ENCODE data around the gene SCNM1. TPM values are rescaled to one million over a fixed set of nuclear protein-coding genes. Genes with fewer than 3 reads are reported as not detected.

Gene SCNM1
- total and polyA plus RNA-seq, 11 donors: 11.5 to 44.4 (median 18.4) TPM

- Histone ChIP-seq H3K9me3 (no peaks in the 10 kb centered on the region), H3K27me3 (no peaks in the 10 kb centered on the region), H3K4me3 (no peak overlapping the region), H3K36me3 (peaks cover 0 to 73% (median 49%) of the 10 kb centered on the region in 9 donors), H3K27ac (no peak overlapping the region), H3K4me1 (peaks cover 0 to 27% (median 6%) of the 10 kb centered on the region in 12 donors)
- no peak for ATAC-seq
- DNase-seq: no peak
- 83 to 94% (median 92%) methylated on average over 1 of the region's 1 CpG for WGBS, 4 donors
- TF ChIP-seq POLR2A (IDR thresholded peaks at IDR 0.05): no peak
- TF ChIP-seq CTCF (IDR thresholded peaks at IDR 0.05): no peak
- intact Hi-C loops (cut with DNase I): no loop called here
Measured at GRCh38 chr1:151210830-151211229, 44.9 kb downstream of the SCNM1 start.

- intact Hi-C loops (cut with DNase I): no loop called here
- no peak for TF ChIP-seq CTCF (IDR thresholded peaks at IDR 0.05)
- no peak for TF ChIP-seq POLR2A (IDR thresholded peaks at IDR 0.05)
- no peak for DNase-seq
- ATAC-seq: no peak
- Histone ChIP-seq H3K36me3 (peaks cover 0 to 65% (median 39%) of the 10 kb centered on the region in 9 donors), H3K27me3 (no peaks in the 10 kb centered on the region), H3K4me3 (no peak overlapping the region), H3K27ac (no peak overlapping the region), H3K4me1 (peaks cover 0 to 22% (median 5%) of the 10 kb centered on the region in 12 donors), H3K9me3 (no peaks in the 10 kb centered on the region)
- WGBS, 4 donors: 85 to 89% (median 88%) methylated on average over 15 of the region's 15 CpGs
Measured at GRCh38 chr1:151211972-151212705, 46.2 kb downstream of the SCNM1 start.

- no peak for DNase-seq
- WGBS, 4 donors: 16 to 30% (median 29%) methylated on average over 2 of the region's 2 CpGs
- Histone ChIP-seq H3K27ac (no peak overlapping the region), H3K9me3 (no peaks in the 10 kb centered on the region), H3K27me3 (no peaks in the 10 kb centered on the region), H3K4me1 (peaks cover 0 to 19% (median 5%) of the 10 kb centered on the region in 12 donors), H3K4me3 (no peak overlapping the region), H3K36me3 (peaks cover 0 to 62% (median 25%) of the 10 kb centered on the region in 9 donors)
- TF ChIP-seq POLR2A (IDR thresholded peaks at IDR 0.05): no peak
- TF ChIP-seq CTCF (IDR thresholded peaks at IDR 0.05): no peak
- intact Hi-C loops (cut with DNase I): no loop called here
- no peak for ATAC-seq
Measured at GRCh38 chr1:151213560-151213959, 47.6 kb downstream of the SCNM1 start.

Other genes with a start within 250 kb of the SCNM1 start
- gene SETDB1, start 239.8 kb upstream of the SCNM1 start, total RNA-seq: 10 to 100 TPM; 12.5 to 28.0 (median 17.5) TPM
- 10 to 100 TPM; 12.7 to 12.9 TPM for gene SETDB1, start 239.8 kb upstream of the SCNM1 start, polyA plus RNA-seq
- gene CERS2, start 191.3 kb upstream of the SCNM1 start, total RNA-seq: 100 to 1,000 TPM in 2 of 9 donors, 10 to 100 TPM in 7; 51.7 to 113 (median 76.1) TPM
- gene CERS2, start 191.3 kb upstream of the SCNM1 start, polyA plus RNA-seq: 10 to 100 TPM; 72.0 to 94.1 TPM
- 1 to 10 TPM in 1 of 9 donors, under 1 TPM in 3, not detected in 5; 0.12 to 2.0 (median 0.35) TPM for gene ANXA9, start 183.9 kb upstream of the SCNM1 start, total RNA-seq
- under 1 TPM in 1 of 2 donors, not detected in 1; 0.19 TPM for gene ANXA9, start 183.9 kb upstream of the SCNM1 start, polyA plus RNA-seq
- gene MINDY1, start 159.2 kb upstream of the SCNM1 start, total RNA-seq: 10 to 100 TPM; 37.6 to 98.4 (median 54.2) TPM
- 10 to 100 TPM; 18.5 to 20.4 TPM for gene MINDY1, start 159.2 kb upstream of the SCNM1 start, polyA plus RNA-seq
- gene PRUNE1, start 157.7 kb upstream of the SCNM1 start, total RNA-seq: 10 to 100 TPM; 32.5 to 65.3 (median 42.0) TPM
- gene PRUNE1, start 157.7 kb upstream of the SCNM1 start, polyA plus RNA-seq: 10 to 100 TPM; 15.1 to 22.8 TPM
- under 1 TPM in 7 of 9 donors, not detected in 2; 0.09 to 0.59 (median 0.38) TPM for gene BNIPL, start 129.6 kb upstream of the SCNM1 start, total RNA-seq
- under 1 TPM; 0.07 to 0.65 TPM for gene BNIPL, start 129.6 kb upstream of the SCNM1 start, polyA plus RNA-seq
- gene C1orf56, start 118.4 kb upstream of the SCNM1 start, total RNA-seq: 10 to 100 TPM in 3 of 9 donors, 1 to 10 TPM in 6; 7.1 to 14.2 (median 8.0) TPM
- gene C1orf56, start 118.4 kb upstream of the SCNM1 start, polyA plus RNA-seq: 1 to 10 TPM; 6.3 to 7.5 TPM
- gene CDC42SE1, start 106.5 kb upstream of the SCNM1 start, total RNA-seq: 10 to 100 TPM; 21.7 to 65.9 (median 28.2) TPM
- 10 to 100 TPM; 20.3 to 37.8 TPM for gene CDC42SE1, start 106.5 kb upstream of the SCNM1 start, polyA plus RNA-seq
- 10 to 100 TPM in 7 of 9 donors, 1 to 10 TPM in 2; 4.8 to 54.1 (median 20.5) TPM for gene MLLT11, start 105.7 kb upstream of the SCNM1 start, total RNA-seq
- gene MLLT11, start 105.7 kb upstream of the SCNM1 start, polyA plus RNA-seq: 10 to 100 TPM in 1 of 2 donors, 1 to 10 TPM in 1; 5.4 to 23.4 TPM
- gene GABPB2, start 95.4 kb upstream of the SCNM1 start, total RNA-seq: 10 to 100 TPM in 8 of 9 donors, 1 to 10 TPM in 1; 5.9 to 15.2 (median 11.7) TPM
- 1 to 10 TPM; 4.6 to 8.9 TPM for gene GABPB2, start 95.4 kb upstream of the SCNM1 start, polyA plus RNA-seq
- gene SEMA6C, start 19.5 kb upstream of the SCNM1 start, total RNA-seq: 10 to 100 TPM; 36.4 to 97.1 (median 50.8) TPM
- gene SEMA6C, start 19.5 kb upstream of the SCNM1 start, polyA plus RNA-seq: 10 to 100 TPM; 16.4 to 85.0 TPM
- gene TNFAIP8L2, start 9.5 kb upstream of the SCNM1 start, total RNA-seq: 1 to 10 TPM in 6 of 9 donors, under 1 TPM in 3; 0.49 to 7.9 (median 1.3) TPM
- 1 to 10 TPM; 1.6 to 2.0 TPM for gene TNFAIP8L2, start 9.5 kb upstream of the SCNM1 start, polyA plus RNA-seq
- gene LYSMD1, start 242 bp upstream of the SCNM1 start, total RNA-seq: 10 to 100 TPM; 10.1 to 26.8 (median 13.0) TPM
- gene LYSMD1, start 242 bp upstream of the SCNM1 start, polyA plus RNA-seq: 10 to 100 TPM in 1 of 2 donors, 1 to 10 TPM in 1; 6.8 to 14.7 TPM
- under 1 TPM in 3 of 9 donors, not detected in 6; 0.37 to 0.61 (median 0.50) TPM for gene TMOD4, start 9.8 kb downstream of the SCNM1 start, total RNA-seq
- gene TMOD4, start 9.8 kb downstream of the SCNM1 start, polyA plus RNA-seq: not detected
- gene VPS72, start 24.1 kb downstream of the SCNM1 start, total RNA-seq: 10 to 100 TPM; 29.6 to 49.1 (median 38.1) TPM
- gene VPS72, start 24.1 kb downstream of the SCNM1 start, polyA plus RNA-seq: 10 to 100 TPM; 31.2 to 41.6 TPM
- gene PIP5K1A, start 32.4 kb downstream of the SCNM1 start, total RNA-seq: 10 to 100 TPM; 28.1 to 48.8 (median 37.0) TPM
- 10 to 100 TPM; 20.5 to 26.1 TPM for gene PIP5K1A, start 32.4 kb downstream of the SCNM1 start, polyA plus RNA-seq
- 100 to 1,000 TPM; 127 to 181 (median 138) TPM for gene PSMD4, start 88.6 kb downstream of the SCNM1 start, total RNA-seq
- 100 to 1,000 TPM; 205 to 231 TPM for gene PSMD4, start 88.6 kb downstream of the SCNM1 start, polyA plus RNA-seq
- 10 to 100 TPM; 10.9 to 30.3 (median 14.3) TPM for gene ZNF687, start 116.2 kb downstream of the SCNM1 start, total RNA-seq
- gene ZNF687, start 116.2 kb downstream of the SCNM1 start, polyA plus RNA-seq: 10 to 100 TPM in 1 of 2 donors, 1 to 10 TPM in 1; 6.9 to 11.1 TPM
- 10 to 100 TPM; 34.9 to 76.0 (median 49.8) TPM for gene PI4KB, start 161.3 kb downstream of the SCNM1 start, total RNA-seq
- gene PI4KB, start 161.3 kb downstream of the SCNM1 start, polyA plus RNA-seq: 10 to 100 TPM; 17.4 to 41.2 TPM
- gene RFX5, start 181.1 kb downstream of the SCNM1 start, total RNA-seq: 10 to 100 TPM; 14.0 to 49.3 (median 22.1) TPM
- gene RFX5, start 181.1 kb downstream of the SCNM1 start, polyA plus RNA-seq: 10 to 100 TPM; 10.8 to 11.3 TPM
- 10 to 100 TPM; 27.6 to 97.8 (median 48.7) TPM for gene SELENBP1, start 206.6 kb downstream of the SCNM1 start, total RNA-seq
- gene SELENBP1, start 206.6 kb downstream of the SCNM1 start, polyA plus RNA-seq: 10 to 100 TPM; 14.3 to 37.9 TPM
- 100 to 1,000 TPM; 173 to 237 (median 212) TPM for gene PSMB4, start 233.4 kb downstream of the SCNM1 start, total RNA-seq
- 100 to 1,000 TPM; 345 to 367 TPM for gene PSMB4, start 233.4 kb downstream of the SCNM1 start, polyA plus RNA-seq

All from heart left ventricle (tissue), 16 donors.